ENCODE measurements around the gene MACROD2. TPM values are rescaled to one million over a fixed set of nuclear protein-coding genes. Genes with fewer than 3 reads are reported as not detected.
A peak's percentile ranks its signal among the peaks of the same experiment; 100 is the strongest.

The MACROD2 gene
- total RNA-seq, 1 experiment from 2014 or later: 3.7 TPM

DNA sequence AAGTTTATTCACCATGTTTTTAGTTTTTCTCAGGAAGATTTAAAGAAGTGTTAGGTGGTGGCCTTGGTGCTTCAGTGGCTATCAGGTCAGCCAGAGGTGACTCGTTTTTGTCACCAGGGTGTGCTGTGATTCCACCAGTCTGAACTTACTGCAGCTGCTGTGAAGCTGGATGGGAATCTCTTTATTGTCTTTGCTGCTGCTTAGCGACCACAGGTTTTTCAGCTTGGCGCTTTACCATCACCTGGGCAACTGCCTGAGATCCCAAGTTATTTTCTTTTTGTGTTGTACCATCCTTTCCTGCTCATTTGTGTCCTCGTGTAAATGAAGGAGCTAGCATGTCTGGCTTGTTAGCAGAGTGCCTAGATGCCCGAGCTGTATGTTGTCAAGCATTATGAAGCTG is 146.9 kb downstream of the MACROD2 start:
- no peak for TF ChIP-seq YY1 (IDR thresholded peaks at IDR 0.05; ENCODE audit: extremely low read depth, insufficient replicate concordance, low read depth, low read length)
- peak; percentile 63 for TF ChIP-seq RAD21 (IDR thresholded peaks at IDR 0.05; ENCODE audit: low read depth)
- TF ChIP-seq CTCF (IDR thresholded peaks at IDR 0.05 in 2 of 3, conservative IDR thresholded peaks at IDR 0.05 in 1 of 3; ENCODE audit: borderline replicate concordance in 1 of 3, insufficient read depth in 1 of 3, low read depth in 2 of 3, low read length in 2 of 3): peak in 2 of 3 experiments; percentile 56 to 59; a peak in 4 of 6 replicates
- H3K79me2 ChIP-seq (ENCODE audit: insufficient read depth, low read length): no peaks in the 10 kb centered on the region
- DNase-seq (ENCODE audit: low read depth, low spot score): peak; percentile 29
- no peak overlapping the region for H2AFZ ChIP-seq (ENCODE audit: low read depth, low read length, poor library complexity, severe bottlenecking)
- no peak overlapping the region for H3K4me2 ChIP-seq (ENCODE audit: low read length)
- H4K20me1 ChIP-seq (ENCODE audit: insufficient read depth): no peaks in the 10 kb centered on the region
- no peaks in the 10 kb centered on the region for H3K27me3 ChIP-seq (ENCODE audit: insufficient read depth, low read length)
- no peaks in the 10 kb centered on the region for H3K9me2 ChIP-seq (ENCODE audit: insufficient read depth)
- ChIA-PET POLR2A (no interaction called here), RAD21 (ENCODE audit: low non-redundant PET in 1 of 2, low total read pairs in 2 of 2, uncharacterized antibody in 2 of 2, unreplicated experiment in 2 of 2) (no interaction called here), CTCF (no interaction called here)
- no peak overlapping the region for H3K27ac ChIP-seq (ENCODE audit: low read depth, low read length)
- no TSS peak for BruUV-seq (replicated peaks)
- H3K4me3 ChIP-seq (replicated peaks in 1 of 2; ENCODE audit: low read depth in 1 of 2, low read length in 2 of 2): no peak overlapping the region
- no peaks in the 10 kb centered on the region for H3K9me3 ChIP-seq (ENCODE audit: control insufficient read depth in 1 of 2, insufficient read depth in 1 of 2, low read depth in 1 of 2, low read length in 2 of 2)
- intact Hi-C loops (cut with micrococcal nuclease): no loop called here
- no peak overlapping the region for H3K9ac ChIP-seq (ENCODE audit: low read length)
- H3K4me1 ChIP-seq (ENCODE audit: control insufficient read depth in 1 of 2, insufficient read depth in 2 of 2, low read length in 2 of 2): no peaks in the 10 kb centered on the region
- peak; percentile 85 for ATAC-seq
- no peaks in the 10 kb centered on the region for H3K36me3 ChIP-seq (ENCODE audit: control insufficient read depth in 1 of 2, insufficient read depth in 2 of 2, low read length in 2 of 2)

GRCh38 chr20:14142964-14143627 is 147.8 kb downstream of the MACROD2 start:
- ChIA-PET RAD21 (ENCODE audit: low non-redundant PET in 1 of 2, low total read pairs in 2 of 2, uncharacterized antibody in 2 of 2, unreplicated experiment in 2 of 2) (no interaction called here), CTCF (no interaction called here), POLR2A (no interaction called here)
- DNase-seq (ENCODE audit: low read depth, low spot score): no peak
- Histone ChIP-seq H2AFZ (ENCODE audit: low read depth, low read length, poor library complexity, severe bottlenecking) (no peak overlapping the region), H3K9me3 (ENCODE audit: control insufficient read depth in 1 of 2, insufficient read depth in 1 of 2, low read depth in 1 of 2, low read length in 2 of 2) (no peaks in the 10 kb centered on the region), H3K4me3 (replicated peaks in 1 of 2; ENCODE audit: low read depth in 1 of 2, low read length in 2 of 2) (no peak overlapping the region), H3K9ac (ENCODE audit: low read length) (no peak overlapping the region), H3K27ac (ENCODE audit: low read depth, low read length) (no peak overlapping the region), H3K36me3 (ENCODE audit: control insufficient read depth in 1 of 2, insufficient read depth in 2 of 2, low read length in 2 of 2) (no peaks in the 10 kb centered on the region), H3K9me2 (ENCODE audit: insufficient read depth) (no peaks in the 10 kb centered on the region), H3K4me2 (ENCODE audit: low read length) (no peak overlapping the region), H3K4me1 (ENCODE audit: control insufficient read depth in 1 of 2, insufficient read depth in 2 of 2, low read length in 2 of 2) (no peaks in the 10 kb centered on the region), H3K27me3 (ENCODE audit: insufficient read depth, low read length) (no peaks in the 10 kb centered on the region), H4K20me1 (ENCODE audit: insufficient read depth) (no peaks in the 10 kb centered on the region), H3K79me2 (ENCODE audit: insufficient read depth, low read length) (no peaks in the 10 kb centered on the region)
- no peak for ATAC-seq
- intact Hi-C loops (cut with micrococcal nuclease): no loop called here
- BruUV-seq (replicated peaks): no TSS peak
- no peak for TF ChIP-seq EZH2phosphoT487 (IDR thresholded peaks at IDR 0.05; ENCODE audit: borderline replicate concordance)
- TF ChIP-seq ELF1 (IDR thresholded peaks at IDR 0.05; ENCODE audit: borderline replicate concordance, low read depth): no peak
- TF ChIP-seq ZBTB33 (IDR thresholded peaks at IDR 0.05; ENCODE audit: extremely low read depth, insufficient replicate concordance, low read length): no peak
- no peak for TF ChIP-seq CBX3 (IDR thresholded peaks at IDR 0.05; ENCODE audit: low read depth)
- TF ChIP-seq RAD21 (IDR thresholded peaks at IDR 0.05; ENCODE audit: low read depth): no peak
- TF ChIP-seq ZNF274 (IDR thresholded peaks at IDR 0.05; ENCODE audit: low read depth, low read length): no peak
- TF ChIP-seq TCF7L2 (IDR thresholded peaks at IDR 0.05; ENCODE audit: borderline replicate concordance, extremely low read depth, insufficient read depth, insufficient read length): no peak
- TF ChIP-seq EZH2 (IDR thresholded peaks at IDR 0.05): no peak
- TF ChIP-seq, protein P1, sequence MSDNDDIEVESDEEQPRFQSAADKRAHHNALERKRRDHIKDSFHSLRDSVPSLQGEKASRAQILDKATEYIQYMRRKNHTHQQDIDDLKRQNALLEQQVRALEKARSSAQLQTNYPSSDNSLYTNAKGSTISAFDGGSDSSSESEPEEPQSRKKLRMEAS (IDR thresholded peaks at IDR 0.05): no peak
- no peak for TF ChIP-seq CTCF (IDR thresholded peaks at IDR 0.05 in 2 of 3, conservative IDR thresholded peaks at IDR 0.05 in 1 of 3; ENCODE audit: borderline replicate concordance in 1 of 3, insufficient read depth in 1 of 3, low read depth in 2 of 3, low read length in 2 of 3)
- TF ChIP-seq ZFX (IDR thresholded peaks at IDR 0.05): no peak

Data from HCT116 (cell line).